BLaER1 treated with 17β-estradiol and CSF1 and Interleukin-3, amounts not matched to agents 10 nM and 100 nM (cell line): ENCODE results near the gene ADCYAP1.

Source experiments
- H3K27ac ChIP-seq, 11 experiments: shearing (Covaris generic); formaldehyde crosslinking; 2 replicates each; pipeline ENCODE4 v1.8.1; 2022
- H3K27me3 ChIP-seq, 11 experiments: shearing (Covaris generic); formaldehyde crosslinking; 2 replicates each; pipeline ENCODE4 v1.8.1; 2022
- H3K36me3 ChIP-seq, 11 experiments: shearing (Covaris generic); formaldehyde crosslinking; 2 replicates each; pipeline ENCODE4 v1.8.1; 2022
- H3K4me1 ChIP-seq, 10 experiments: shearing (Covaris generic); formaldehyde crosslinking; 2 replicates each; pipeline ENCODE4 v1.8.1; 2022
- H3K4me2 ChIP-seq, 11 experiments: shearing (Covaris generic); formaldehyde crosslinking; 2 replicates each; pipeline ENCODE4 v1.8.1; 2022
- H3K4me3 ChIP-seq, 10 experiments: shearing (Covaris generic); formaldehyde crosslinking; 2 replicates each; pipeline ENCODE4 v1.8.1; 2022
- H3K9ac ChIP-seq, 11 experiments: shearing (Covaris generic); formaldehyde crosslinking; 2 replicates each; pipeline ENCODE4 v1.8.1; 2022
- H3K9me3 ChIP-seq, 11 experiments: shearing (Covaris generic); formaldehyde crosslinking; replicated peaks in 1 of 11; 2 replicates each; pipeline ENCODE4 v1.8.1; 2022
- H4K20me1 ChIP-seq, 11 experiments: shearing (Covaris generic); formaldehyde crosslinking; 2 replicates each; pipeline ENCODE4 v1.8.1; 2022
- Cebpa-rat ChIP-seq, 11 experiments: shearing (Covaris generic); IDR thresholded peaks; 2 replicates each; pipeline ENCODE4 v1.8.1; 2022

ADCYAP1 gene

GRCh38 chr18:923144-923866, 18.6 kb downstream of the ADCYAP1 start:
- Histone ChIP-seq H3K4me1 (no peaks in the 10 kb centered on the region), H3K36me3 (no peaks in the 10 kb centered on the region), H3K9ac (no peak overlapping the region), H4K20me1 (no peaks in the 10 kb centered on the region), H3K4me3 (no peak overlapping the region), H3K27ac (no peak overlapping the region), H3K9me3 (peaks cover 0 to 9% (median 6%) of the 10 kb centered on the region in 11 experiments; a peak in 12 of 22 replicates), H3K4me2 (no peak overlapping the region), H3K27me3 (no peaks in the 10 kb centered on the region)
- TF ChIP-seq Cebpa-rat (IDR thresholded peaks at IDR 0.05), result no peak

DNA sequence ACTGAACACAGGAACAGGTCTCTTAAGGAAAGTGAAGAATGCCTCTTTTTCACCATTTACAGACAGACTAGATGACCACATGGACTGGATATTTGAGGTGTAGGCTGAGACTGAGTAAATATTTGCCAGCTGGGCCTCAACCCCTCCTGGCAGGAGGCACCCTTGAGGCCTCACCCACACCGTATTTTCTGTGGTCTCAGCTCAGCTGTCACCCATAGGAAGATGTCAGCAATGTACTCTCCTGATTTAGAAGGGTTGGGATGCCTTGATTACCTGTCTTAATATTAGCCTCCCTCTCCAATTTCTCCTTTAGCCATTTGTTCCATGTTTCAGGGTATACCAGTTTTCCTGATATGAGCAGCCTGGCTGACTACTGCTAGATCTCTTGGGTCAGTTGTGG, 20.3 kb downstream of the ADCYAP1 start:
- no peak overlapping the region for H3K27ac ChIP-seq
- H3K27me3 ChIP-seq, result no peaks in the 10 kb centered on the region
- H4K20me1 ChIP-seq, result no peaks in the 10 kb centered on the region
- no peak overlapping the region for H3K4me2 ChIP-seq
- H3K36me3 ChIP-seq, result no peaks in the 10 kb centered on the region
- no peak overlapping the region for H3K9ac ChIP-seq
- no peak for TF ChIP-seq Cebpa-rat (IDR thresholded peaks at IDR 0.05)
- H3K9me3 ChIP-seq, result peaks cover 0 to 25% (median 18%) of the 10 kb centered on the region in 11 experiments; a peak in 13 of 22 replicates
- H3K4me1 ChIP-seq, result peaks cover 0 to 5% (median 1%) of the 10 kb centered on the region in 10 experiments; a peak in 5 of 20 replicates
- no peak overlapping the region for H3K4me3 ChIP-seq

DNA sequence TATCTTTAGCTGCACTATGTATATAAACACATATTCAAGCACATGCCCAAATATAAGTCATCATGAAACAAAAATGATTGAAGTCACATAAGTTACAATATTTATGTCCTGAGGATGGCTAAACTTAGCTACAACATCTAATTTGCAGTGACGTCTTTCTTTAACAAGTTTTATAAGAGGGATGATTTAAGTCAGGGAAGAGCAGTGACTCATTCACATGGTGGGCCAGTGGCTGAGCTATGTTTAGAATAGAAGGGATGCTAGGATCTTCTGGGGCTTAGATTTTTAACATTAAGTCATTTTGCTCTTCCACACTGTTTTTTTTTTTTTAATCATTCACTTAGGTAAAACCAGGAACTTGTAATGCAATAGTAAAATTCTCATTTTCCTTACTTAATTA, 22.3 kb downstream of the ADCYAP1 start:
- H3K27ac ChIP-seq, result no peak overlapping the region
- no peak for TF ChIP-seq Cebpa-rat (IDR thresholded peaks at IDR 0.05)
- peaks cover 0 to 17% (median 8%) of the 10 kb centered on the region in 10 experiments; a peak in 10 of 20 replicates for H3K4me1 ChIP-seq
- H3K9me3 ChIP-seq, result peaks cover 0 to 25% (median 18%) of the 10 kb centered on the region in 11 experiments; a peak in 13 of 22 replicates
- no peak overlapping the region for H3K4me2 ChIP-seq
- H3K4me3 ChIP-seq, result no peak overlapping the region
- no peaks in the 10 kb centered on the region for H3K27me3 ChIP-seq
- no peaks in the 10 kb centered on the region for H4K20me1 ChIP-seq
- H3K36me3 ChIP-seq, result no peaks in the 10 kb centered on the region
- no peak overlapping the region for H3K9ac ChIP-seq

DNA sequence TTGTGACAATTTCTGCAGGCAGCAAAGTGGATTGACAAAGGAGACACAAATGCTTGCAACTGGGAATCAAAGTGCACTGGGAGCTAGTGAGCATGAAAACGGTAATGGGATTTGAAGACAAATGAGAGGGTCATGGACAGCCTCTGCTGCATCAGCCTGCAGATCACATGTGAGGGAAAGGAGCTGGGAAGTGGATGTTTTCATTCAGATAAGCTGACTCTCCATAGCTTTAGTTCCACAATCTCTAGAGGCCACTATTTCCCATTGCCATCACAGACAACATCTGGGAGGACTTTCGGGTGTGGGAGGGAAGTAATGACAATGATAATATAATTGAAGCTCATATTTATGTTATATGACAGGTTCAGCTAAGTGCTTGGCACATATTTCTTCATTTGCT, 28.4 kb downstream of the ADCYAP1 start:
- H3K4me3 ChIP-seq, result no peak overlapping the region
- H3K9me3 ChIP-seq, result peaks cover 0 to 27% (median 17%) of the 10 kb centered on the region in 11 experiments; a peak in 15 of 22 replicates
- no peak for TF ChIP-seq Cebpa-rat (IDR thresholded peaks at IDR 0.05)
- H3K9ac ChIP-seq, result no peak overlapping the region
- H3K27me3 ChIP-seq, result no peaks in the 10 kb centered on the region
- H3K27ac ChIP-seq, result no peak overlapping the region
- H3K4me1 ChIP-seq, result peaks cover 0 to 17% (median 8%) of the 10 kb centered on the region in 10 experiments; a peak in 10 of 20 replicates
- H3K4me2 ChIP-seq, result no peak overlapping the region
- H4K20me1 ChIP-seq, result no peaks in the 10 kb centered on the region
- H3K36me3 ChIP-seq, result no peaks in the 10 kb centered on the region

- Histone ChIP-seq H3K4me3 (no peak overlapping the region), H3K27me3 (no peaks in the 10 kb centered on the region), H3K27ac (no peak overlapping the region), H3K36me3 (no peaks in the 10 kb centered on the region), H3K9me3 (peaks cover 0 to 12% (median 5%) of the 10 kb centered on the region in 11 experiments; a peak in 8 of 22 replicates), H3K4me1 (peaks cover 0 to 15% (median 8%) of the 10 kb centered on the region in 10 experiments; a peak in 10 of 20 replicates), H3K9ac (no peak overlapping the region), H4K20me1 (no peaks in the 10 kb centered on the region), H3K4me2 (no peak overlapping the region)
- no peak for TF ChIP-seq Cebpa-rat (IDR thresholded peaks at IDR 0.05)
Measured at GRCh38 chr18:934518-935133, 30.0 kb downstream of the ADCYAP1 start.

DNA sequence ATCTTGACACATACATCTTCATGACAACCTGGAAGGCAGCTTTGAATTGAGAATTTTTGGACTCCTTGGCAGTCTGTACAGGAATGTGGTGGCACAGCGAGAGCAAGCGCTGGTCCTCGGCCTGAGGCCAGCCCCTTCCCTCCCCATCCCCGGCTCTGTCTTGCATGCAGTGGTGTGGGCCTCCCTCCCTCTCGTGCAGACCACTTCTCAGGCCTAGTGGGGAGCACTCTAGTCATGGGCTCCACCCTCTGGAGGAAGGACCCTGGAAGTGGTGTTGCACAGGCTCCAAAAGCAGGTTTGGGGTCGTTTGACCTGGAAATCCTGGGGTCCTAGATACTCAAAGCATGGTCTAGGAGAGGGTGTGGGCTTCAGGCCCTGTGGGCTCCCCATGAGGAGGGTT, 32.3 kb downstream of the ADCYAP1 start:
- Histone ChIP-seq H3K9me3 (peaks cover 0 to 10% (median 5%) of the 10 kb centered on the region in 11 experiments; a peak in 6 of 22 replicates), H3K36me3 (no peaks in the 10 kb centered on the region), H3K4me1 (no peaks in the 10 kb centered on the region), H3K27ac (no peak overlapping the region), H3K4me3 (no peak overlapping the region), H3K27me3 (no peaks in the 10 kb centered on the region), H4K20me1 (no peaks in the 10 kb centered on the region), H3K9ac (no peak overlapping the region), H3K4me2 (no peak overlapping the region)
- no peak for TF ChIP-seq Cebpa-rat (IDR thresholded peaks at IDR 0.05)

DNA sequence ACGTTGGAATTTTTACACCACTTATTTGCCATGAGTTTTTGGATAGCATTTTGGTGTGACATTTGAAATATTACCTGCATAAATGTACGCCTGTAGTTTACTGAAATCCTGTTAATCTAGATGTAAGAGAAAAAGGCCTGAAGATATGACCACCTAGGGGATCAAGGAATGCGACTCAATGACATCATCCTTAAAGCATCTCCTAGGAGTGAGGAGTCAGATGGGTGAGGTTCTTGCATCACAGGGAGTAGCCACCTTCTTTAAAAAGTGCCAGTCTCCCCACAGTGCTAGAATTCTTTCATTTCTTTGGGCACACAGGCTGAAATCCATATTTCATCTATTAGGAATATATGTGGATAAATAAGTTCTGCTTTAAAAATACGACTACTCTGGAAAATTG, 34.5 kb downstream of the ADCYAP1 start:
- Histone ChIP-seq H3K27ac (no peak overlapping the region), H3K9ac (no peak overlapping the region), H3K4me1 (no peaks in the 10 kb centered on the region), H4K20me1 (no peaks in the 10 kb centered on the region), H3K4me3 (no peak overlapping the region), H3K36me3 (no peaks in the 10 kb centered on the region), H3K4me2 (no peak overlapping the region), H3K9me3 (peaks cover 0 to 10% (median 5%) of the 10 kb centered on the region in 11 experiments; a peak in 6 of 22 replicates), H3K27me3 (no peaks in the 10 kb centered on the region)
- no peak for TF ChIP-seq Cebpa-rat (IDR thresholded peaks at IDR 0.05)

- H3K27ac ChIP-seq, result no peak overlapping the region
- no peak overlapping the region for H3K4me2 ChIP-seq
- no peak for TF ChIP-seq Cebpa-rat (IDR thresholded peaks at IDR 0.05)
- H3K36me3 ChIP-seq, result no peaks in the 10 kb centered on the region
- no peak overlapping the region for H3K9ac ChIP-seq
- no peaks in the 10 kb centered on the region for H4K20me1 ChIP-seq
- no peak overlapping the region for H3K4me3 ChIP-seq
- H3K9me3 ChIP-seq, result peaks cover 0 to 10% (median 5%) of the 10 kb centered on the region in 11 experiments; a peak in 6 of 22 replicates
- H3K27me3 ChIP-seq, result no peaks in the 10 kb centered on the region
- no peaks in the 10 kb centered on the region for H3K4me1 ChIP-seq
Measured at GRCh38 chr18:939958-940357, 35.3 kb downstream of the ADCYAP1 start.

DNA sequence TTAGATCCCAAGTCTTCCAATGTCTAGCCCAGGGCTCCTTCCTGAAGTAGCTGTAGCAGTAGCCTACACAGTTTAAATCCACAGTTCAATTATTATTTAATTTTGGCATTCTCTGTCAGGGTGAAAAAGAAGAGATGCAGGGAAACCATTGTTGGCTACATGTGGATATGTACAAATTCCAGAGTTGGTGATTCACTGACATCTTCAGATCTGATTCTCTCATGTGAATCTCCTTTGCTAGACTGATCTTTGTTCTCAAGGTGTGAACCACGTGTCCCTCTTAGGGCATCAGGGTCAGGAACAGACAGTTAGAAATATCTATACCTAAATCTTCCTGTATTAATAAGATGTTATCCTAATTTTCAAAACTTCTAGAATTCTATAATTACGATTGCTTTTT, 36.7 kb downstream of the ADCYAP1 start:
- Histone ChIP-seq H4K20me1 (no peaks in the 10 kb centered on the region), H3K27ac (no peak overlapping the region), H3K4me3 (no peak overlapping the region), H3K9ac (no peak overlapping the region), H3K4me2 (no peak overlapping the region), H3K4me1 (no peaks in the 10 kb centered on the region), H3K36me3 (no peaks in the 10 kb centered on the region), H3K9me3 (peaks cover 0 to 3% (median 0%) of the 10 kb centered on the region in 11 experiments; a peak in 3 of 22 replicates), H3K27me3 (no peaks in the 10 kb centered on the region)
- no peak for TF ChIP-seq Cebpa-rat (IDR thresholded peaks at IDR 0.05)
